GM21717 (cell line): ENCODE results near the gene ARHGAP26.

Experiments
- ATAC-seq: cut with Tn5 transposase; IDR thresholded peaks from one replicate; pipeline ENCODE4 v1.9.1; 2021; ENCODE audit warnings: mild to moderate bottlenecking, moderate library complexity; ENCODE audit not compliant: unreplicated experiment

Gene ARHGAP26

GRCh38 chr5:143208781-143209510 is 438.8 kb downstream of the ARHGAP26 start:
- no peak for ATAC-seq

GRCh38 chr5:143209881-143210395 is 439.8 kb downstream of the ARHGAP26 start:
- no peak for ATAC-seq

GRCh38 chr5:143210576-143210975 is 440.4 kb downstream of the ARHGAP26 start:
- ATAC-seq, result no peak

- no peak for ATAC-seq
Observed at GRCh38 chr5:143212261-143212660, 442.1 kb downstream of the ARHGAP26 start.

- ATAC-seq, result no peak
Observed at GRCh38 chr5:143213231-143213850, 443.2 kb downstream of the ARHGAP26 start.

GRCh38 chr5:143213851-143214363 is 443.7 kb downstream of the ARHGAP26 start:
- ATAC-seq, result peak; percentile 68

GRCh38 chr5:143214458-143214857 is 444.3 kb downstream of the ARHGAP26 start:
- no peak for ATAC-seq

GRCh38 chr5:143214890-143215289 is 444.7 kb downstream of the ARHGAP26 start:
- no peak for ATAC-seq

- ATAC-seq, result no peak
Observed at GRCh38 chr5:143215690-143216089, 445.5 kb downstream of the ARHGAP26 start.

- ATAC-seq, result no peak
Observed at GRCh38 chr5:143216211-143216610, 446.0 kb downstream of the ARHGAP26 start.

GRCh38 chr5:143217065-143217803 is 447.1 kb downstream of the ARHGAP26 start:
- ATAC-seq, result no peak

- peak; percentile 25 for ATAC-seq
Observed at GRCh38 chr5:143217804-143218160, 447.6 kb downstream of the ARHGAP26 start.

GRCh38 chr5:143218517-143219170 is 448.5 kb downstream of the ARHGAP26 start:
- no peak for ATAC-seq

GRCh38 chr5:143219696-143220095 is 449.5 kb downstream of the ARHGAP26 start:
- ATAC-seq, result no peak

- ATAC-seq, result no peak
Observed at GRCh38 chr5:143220748-143221251, 450.6 kb downstream of the ARHGAP26 start.

- peak; percentile 76 for ATAC-seq
Observed at GRCh38 chr5:143222287-143223231, 452.4 kb downstream of the ARHGAP26 start.

GRCh38 chr5:143224672-143225071 is 454.5 kb downstream of the ARHGAP26 start:
- ATAC-seq, result no peak

- ATAC-seq, result no peak
Observed at GRCh38 chr5:143225511-143225910, 455.3 kb downstream of the ARHGAP26 start.

GRCh38 chr5:143226361-143226760 is 456.2 kb downstream of the ARHGAP26 start:
- no peak for ATAC-seq

GRCh38 chr5:143226872-143227271 is 456.7 kb downstream of the ARHGAP26 start:
- no peak for ATAC-seq
